HG03045 (cell line): ENCODE measurements around the gene ZNF335.

Source experiments
- ATAC-seq: cut with Tn5 transposase; IDR thresholded peaks from one replicate; pipeline ENCODE4 v1.9.1; 2021; ENCODE audit warnings: mild to moderate bottlenecking, moderate library complexity; ENCODE audit not compliant: unreplicated experiment

Gene ZNF335

DNA sequence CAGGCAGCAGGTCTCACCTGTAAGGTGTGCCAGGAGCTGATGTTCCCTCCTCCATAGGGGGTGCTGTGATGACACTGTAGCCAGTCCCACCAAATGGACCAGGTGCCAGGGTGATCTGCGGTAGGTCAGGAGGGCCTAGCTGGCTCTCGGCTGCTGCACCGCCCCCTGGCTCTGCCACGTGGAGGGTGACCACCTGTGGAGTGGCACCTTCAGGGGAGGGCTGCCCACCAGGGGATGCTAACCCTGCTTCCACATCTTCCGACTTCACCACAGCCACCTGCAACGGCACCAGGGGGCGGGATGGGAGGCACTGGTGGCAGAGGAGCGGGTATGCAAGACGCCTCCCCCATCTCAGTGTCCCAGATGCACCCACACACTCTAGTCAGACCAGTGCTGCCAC is 18.3 kb downstream of the ZNF335 start:
- ATAC-seq: no peak

DNA sequence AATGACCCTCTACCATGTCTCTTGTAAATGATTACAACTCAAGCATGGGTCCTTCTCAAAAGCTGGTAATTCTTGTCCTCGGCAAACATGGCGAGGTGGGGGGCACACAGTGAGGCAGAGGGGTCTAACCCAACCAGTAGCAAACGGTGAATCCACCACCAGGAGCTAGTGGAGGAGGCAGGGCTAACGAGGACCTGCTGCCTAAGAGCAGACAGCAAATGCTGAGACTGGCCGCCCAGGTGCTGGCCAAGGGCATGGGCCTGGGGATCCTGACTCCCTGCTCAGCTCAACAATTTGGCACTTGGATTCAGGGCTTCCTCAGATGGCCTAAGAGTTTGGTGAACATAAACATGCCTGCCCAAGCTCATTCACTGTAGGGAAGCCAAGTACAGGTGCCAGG is 19.1 kb downstream of the ZNF335 start:
- ATAC-seq: no peak

DNA sequence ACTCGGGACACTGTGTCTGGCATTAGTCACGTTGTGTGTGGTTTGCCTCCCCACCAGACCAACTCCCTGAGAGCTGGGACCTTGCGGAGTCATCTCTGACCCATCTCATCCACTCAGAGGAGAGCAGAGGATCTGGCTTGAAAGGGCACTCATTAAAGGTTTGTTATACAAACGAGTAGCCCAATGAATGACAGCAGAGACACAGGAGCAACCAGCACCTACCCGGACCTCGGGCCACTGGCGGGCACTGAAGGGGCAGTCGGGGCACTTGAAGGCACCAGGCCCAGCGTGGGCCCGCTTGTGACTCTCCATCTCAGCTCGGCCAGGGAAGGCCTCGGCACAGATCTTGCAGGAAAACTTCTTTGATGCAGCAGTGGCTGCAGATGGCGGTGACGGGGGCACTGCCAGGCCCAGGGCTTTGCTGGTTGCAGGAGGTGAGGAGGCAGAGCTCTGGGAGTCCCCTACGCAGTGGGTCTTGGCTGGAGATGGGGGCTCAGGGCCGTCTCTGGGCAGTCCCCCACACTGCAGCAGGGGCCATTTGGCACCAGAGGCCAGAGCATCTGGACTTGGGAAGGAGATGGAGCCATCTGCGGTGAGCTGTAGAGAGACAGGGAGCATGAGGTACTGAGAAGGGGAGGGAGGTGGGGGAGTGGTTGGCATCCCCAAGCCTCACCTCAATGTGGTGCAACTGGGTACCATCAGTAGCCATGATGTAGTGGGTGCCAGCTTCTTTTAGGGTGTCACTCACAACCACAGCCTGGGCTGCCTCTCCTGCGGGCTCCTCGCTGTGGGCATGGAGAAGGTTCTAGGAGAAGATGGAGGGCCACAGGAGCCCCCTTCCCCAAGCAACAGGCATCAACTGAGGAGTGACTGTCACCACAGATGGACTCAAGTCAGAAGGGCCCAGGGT is 19.8 kb downstream of the ZNF335 start:
- no peak for ATAC-seq

DNA sequence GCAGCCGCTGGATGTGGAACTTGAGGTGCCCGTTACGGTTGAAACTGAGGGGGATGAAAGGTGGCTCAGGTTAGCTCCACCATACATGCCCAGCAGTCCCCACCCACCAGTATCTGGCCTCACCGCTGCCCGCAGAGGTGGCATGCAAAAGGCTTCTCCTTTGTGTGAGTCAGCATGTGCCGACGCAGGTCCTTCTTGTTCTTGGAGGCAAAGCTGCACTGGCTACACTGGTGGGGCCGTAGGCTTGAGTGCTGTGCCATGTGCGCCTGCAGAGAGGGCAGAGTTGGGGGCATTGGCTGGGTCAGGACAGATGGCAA is 21.7 kb downstream of the ZNF335 start:
- no peak for ATAC-seq

DNA sequence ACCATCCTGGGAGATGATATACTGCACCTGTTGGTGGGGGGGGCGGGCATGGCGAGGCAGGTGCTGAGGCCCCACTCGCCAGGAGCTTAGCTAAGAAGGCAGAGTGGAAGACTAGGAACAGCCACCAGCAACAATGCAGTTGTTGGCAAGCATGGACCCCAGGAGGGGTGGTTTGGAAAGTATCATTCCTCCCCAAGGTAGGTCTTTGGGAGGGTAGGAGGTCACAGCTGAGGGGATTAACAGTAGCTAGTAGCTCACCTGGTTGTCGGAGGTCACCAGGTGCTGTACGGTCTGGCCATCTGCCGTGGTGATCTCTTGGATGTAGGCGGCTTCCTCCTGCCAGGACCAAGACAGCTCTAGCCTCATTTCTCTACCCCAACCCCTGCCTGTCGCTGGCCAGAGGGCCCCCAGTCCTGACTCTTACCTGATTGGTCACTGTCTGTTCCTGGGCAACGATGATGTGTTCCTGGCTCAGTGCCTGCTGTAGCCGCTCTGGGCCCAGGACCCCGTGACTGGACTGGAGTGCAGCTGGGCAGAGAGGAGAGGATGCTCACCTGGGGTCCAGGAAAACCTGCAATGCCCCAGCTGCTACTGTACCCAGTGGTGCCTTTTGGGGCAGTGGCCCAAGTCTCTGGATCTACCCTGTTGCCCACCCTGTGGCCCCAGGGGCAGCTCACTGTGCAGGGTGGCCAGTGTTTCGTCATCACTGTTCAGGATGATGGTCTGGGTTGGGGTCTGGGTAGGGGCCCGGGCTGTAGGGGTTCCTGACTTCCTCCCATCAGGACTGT is 22.3 kb downstream of the ZNF335 start:
- ATAC-seq: no peak

DNA sequence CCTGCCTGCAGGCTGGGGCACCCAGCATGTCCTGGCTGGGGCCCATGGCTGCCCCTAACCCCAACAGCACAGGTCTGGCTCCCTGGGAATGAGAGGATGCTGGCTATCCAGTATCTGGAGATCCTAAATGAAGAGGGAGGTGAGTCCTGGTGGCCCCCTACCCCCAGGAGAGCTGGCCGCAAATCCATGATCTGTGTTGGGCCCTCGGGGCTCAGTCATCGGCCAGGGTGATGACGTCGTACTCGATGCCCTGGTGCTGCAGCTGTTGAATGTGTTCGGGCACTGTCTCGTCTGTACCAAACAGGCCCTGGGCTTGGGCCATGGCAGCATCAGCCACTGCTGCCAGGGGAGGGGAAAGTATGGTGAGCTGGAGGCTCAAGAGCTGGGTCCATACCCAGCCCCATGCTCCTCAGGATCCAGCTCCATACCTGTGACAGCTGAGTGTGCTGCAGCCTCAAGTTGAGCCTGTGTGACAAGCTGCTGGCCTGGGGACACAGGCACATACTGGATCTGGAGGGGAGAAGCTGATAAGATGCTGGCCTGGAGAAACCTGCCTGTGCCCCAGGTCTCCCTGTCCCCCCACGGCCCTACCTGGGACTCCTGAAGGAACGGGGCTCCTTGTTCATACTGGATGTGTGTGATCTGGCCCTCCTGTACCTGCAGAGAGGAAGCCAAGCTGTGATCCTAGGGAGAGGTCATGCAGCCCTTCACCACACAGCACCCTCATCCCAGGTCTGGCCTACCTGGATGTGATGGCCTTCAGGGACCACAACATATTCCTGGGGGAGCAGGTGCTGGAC is 23.1 kb downstream of the ZNF335 start:
- ATAC-seq: no peak

DNA sequence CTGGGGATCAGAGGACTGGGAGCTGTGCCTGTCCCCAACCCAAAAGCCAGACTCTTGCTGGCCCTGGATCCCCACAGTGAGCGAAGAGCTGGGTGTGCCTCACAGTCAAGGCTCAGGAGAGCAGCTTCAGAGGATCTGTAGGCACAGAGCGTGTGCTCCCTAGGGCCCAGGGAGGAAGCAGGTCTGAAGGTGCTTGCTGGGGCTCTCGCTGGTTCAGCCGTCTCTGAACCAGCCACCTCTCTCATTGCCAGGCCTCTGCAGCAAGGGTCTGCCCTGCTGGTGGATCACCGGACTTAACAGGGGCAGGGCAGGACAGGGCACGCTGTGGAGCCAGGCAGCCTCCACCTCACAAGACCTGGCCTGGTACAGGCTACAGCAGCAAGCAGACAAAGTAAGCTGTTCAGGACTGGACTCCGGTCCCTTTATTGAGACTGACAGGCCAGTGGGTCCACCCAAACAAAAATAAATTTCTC is 23.7 kb downstream of the ZNF335 start:
- ATAC-seq: no peak

DNA sequence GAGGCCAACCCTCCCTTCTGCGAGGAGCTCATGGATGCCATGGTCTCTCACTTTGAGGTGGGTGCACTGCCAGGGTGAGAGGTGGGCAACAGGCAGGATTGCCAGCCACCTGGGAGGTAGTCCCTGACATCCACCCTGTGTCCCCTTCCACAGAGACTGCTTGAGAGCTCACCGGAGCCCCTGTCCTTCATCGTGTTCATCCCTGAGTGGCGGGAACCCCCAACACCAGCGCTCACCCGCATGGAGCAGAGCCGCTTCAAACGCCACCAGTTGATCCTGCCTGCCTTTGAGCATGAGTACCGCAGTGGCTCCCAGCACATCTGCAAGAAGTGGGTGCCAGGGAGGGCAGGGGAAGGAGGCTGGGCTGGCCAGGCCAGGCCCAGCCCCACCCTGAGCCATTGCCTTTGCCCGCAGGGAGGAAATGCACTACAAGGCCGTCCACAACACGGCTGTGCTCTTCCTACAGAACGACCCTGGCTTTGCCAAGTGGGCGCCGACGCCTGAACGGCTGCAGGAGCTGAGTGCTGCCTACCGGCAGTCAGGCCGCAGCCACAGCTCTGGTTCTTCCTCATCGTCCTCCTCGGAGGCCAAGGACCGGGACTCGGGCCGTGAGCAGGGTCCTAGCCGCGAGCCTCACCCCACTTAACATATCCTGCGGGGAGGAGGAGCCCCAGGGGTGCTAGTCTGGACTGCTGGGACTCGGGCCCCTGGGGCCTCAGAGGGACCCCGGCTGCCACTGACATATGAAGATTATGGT is 24.7 kb downstream of the ZNF335 start:
- no peak for ATAC-seq

DNA sequence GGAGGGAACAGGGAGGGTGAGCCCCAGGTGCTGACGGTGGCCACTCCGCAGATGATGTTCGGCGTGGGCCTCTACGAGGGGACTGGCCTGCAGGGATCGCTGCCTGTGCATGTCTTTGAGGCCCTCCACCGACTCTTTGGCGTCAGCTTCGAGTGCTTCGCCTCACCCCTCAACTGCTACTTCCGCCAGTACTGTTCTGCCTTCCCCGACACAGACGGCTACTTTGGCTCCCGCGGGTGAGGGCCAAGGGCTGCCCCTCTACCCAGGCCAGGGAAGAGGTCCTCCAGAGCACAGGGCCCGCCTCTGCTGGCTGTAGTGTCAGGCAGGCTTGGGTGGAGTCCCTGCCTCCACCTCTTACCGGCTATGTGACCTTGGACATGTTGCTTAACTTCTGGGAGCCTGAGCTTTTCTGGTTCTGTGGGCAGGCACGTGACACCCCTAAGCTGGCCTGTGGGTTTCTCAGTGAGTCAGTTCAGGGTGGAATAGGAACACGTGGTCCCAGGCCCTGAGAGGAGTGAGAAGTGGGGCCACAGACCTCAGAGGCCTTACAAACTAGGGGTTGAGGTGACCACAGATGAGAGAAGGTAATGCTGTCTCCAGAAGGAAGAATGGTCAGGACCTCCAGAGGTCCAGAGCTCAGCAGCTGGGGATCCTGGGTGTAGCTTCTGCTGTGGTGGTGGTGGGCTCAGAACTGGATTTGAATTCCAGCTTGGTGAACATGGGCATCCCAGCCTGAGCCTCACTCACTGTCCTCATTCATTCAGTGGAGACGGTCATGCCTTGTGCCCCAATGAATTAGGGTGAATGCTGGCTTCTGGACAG is 25.6 kb downstream of the ZNF335 start:
- ATAC-seq: no peak

DNA sequence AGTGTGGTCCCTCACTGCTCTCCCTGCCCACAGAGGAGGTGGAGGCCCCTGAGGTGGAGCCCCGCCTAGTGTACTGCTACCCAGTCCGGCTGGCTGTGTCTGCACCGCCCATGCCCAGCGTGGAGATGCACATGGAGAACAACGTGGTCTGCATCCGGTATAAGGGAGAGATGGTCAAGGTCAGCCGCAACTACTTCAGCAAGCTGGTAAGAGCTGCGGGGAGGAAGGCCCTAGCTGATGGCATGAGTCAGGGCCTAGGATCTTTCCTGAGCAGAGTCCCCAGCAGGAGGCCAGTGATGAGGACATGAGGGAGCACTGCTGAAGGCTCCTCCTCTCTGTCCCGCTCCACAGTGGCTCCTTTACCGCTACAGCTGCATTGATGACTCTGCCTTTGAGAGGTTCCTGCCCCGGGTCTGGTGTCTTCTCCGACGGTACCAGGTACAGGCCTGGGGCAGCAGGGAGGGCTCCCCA is 26.3 kb downstream of the ZNF335 start:
- no peak for ATAC-seq

DNA sequence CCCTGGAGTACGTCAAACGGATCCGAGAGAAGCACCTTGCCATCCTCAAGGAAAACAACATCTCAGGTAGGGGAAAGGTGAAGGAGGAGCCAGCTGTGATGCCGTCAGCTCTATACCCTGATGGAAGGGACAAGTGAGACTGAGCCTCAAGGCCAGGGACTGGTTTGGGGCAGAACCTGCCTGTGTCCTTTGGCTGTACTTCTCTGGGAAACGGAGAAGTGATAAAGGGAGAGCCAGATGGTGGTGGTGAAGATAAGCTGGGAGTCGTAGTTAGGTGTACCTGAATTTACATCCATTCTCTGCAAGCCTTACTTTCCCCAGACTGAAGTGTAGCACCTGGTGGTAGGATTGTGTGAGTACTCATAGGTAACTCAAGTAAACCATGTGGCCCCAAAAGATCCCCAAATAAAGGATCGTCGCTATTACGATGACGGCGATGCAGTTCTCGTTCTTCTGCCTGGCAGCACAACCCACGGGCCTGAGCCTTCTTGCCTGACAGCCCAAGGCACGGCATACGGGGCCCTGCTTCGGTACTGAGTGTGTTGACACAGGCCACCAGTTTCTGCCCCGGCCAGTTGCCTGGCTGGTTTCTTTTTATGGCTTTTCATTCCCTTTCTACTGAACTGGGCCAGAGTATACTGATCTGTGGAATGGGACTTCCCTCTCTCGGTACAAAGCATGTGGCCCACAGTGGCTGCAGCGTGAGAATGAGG is 26.9 kb downstream of the ZNF335 start:
- ATAC-seq: no peak

DNA sequence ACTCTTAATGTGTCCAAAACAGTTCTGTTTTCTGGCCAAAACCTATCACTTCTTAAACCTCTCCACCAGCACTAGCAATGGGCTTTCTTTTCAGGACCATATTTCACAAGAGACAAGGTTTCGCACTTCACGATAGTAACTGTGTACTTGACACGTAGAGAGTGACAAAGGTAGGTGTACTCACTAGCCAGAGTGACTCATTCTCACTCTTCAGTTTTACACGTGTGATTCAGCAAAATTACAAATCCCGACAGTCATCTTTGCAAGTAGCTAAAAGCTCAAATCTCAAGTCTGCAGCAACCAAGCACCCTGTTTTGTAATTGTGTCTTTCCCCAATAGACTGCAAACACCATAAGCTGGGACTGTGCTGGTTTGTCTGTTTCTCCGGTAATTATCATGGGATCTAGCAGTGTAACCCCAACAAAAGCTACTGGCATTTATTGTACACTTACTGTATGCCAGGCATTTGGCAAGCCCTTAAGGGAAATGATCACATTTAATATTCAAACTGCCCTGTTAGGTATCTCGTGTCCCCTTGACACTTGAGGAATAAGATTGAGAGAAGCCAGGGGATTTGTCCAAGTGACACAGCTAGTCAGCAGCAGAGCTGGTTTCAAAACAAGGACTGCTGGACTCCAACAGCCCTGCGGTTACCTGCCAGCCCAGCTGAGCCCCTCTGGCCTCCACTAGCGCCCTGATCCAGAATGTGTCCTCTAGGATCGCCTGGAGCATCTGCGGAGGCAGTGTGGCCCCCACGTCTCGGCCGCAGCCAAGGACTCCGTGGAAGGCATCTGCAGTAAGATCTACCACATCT is 27.6 kb downstream of the ZNF335 start:
- ATAC-seq: no peak

DNA sequence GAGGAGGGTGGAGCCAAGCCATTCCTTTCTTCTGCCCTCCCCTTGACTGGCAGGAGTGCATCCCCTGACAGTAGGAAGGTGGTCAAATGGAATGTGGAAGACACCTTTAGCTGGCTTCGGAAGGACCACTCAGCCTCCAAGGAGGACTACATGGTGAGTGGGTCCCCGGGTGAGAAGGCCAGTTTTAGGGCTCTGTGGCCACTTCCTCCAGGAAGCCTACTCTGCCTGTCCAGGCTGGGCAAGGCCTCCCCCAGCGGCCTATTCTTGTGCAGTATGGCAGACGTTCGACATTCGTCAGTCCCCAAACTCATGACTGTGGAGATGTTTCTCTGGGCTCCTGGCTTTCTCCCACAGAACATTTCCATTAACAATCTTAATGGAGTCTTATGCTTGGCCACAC is 28.4 kb downstream of the ZNF335 start:
- ATAC-seq: no peak

DNA sequence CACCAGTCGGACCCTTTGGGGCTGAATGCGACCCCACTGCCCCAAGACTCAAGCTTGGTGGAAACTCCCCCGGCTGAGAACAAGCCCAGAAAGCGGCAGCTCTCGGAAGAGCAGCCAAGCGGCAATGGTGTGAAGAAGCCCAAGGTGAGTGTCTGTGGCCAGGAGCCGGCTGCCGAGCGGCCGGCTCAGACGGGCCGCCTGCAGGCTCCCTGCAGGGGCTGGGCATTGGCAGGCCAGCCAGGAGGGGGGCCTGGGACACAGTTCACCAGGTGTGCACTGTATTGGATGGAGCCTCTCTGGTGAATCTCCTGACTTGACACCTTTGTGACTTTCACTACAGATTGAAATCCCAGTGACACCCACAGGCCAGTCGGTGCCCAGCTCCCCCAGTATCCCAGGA is 31.5 kb downstream of the ZNF335 start:
- no peak for ATAC-seq

DNA sequence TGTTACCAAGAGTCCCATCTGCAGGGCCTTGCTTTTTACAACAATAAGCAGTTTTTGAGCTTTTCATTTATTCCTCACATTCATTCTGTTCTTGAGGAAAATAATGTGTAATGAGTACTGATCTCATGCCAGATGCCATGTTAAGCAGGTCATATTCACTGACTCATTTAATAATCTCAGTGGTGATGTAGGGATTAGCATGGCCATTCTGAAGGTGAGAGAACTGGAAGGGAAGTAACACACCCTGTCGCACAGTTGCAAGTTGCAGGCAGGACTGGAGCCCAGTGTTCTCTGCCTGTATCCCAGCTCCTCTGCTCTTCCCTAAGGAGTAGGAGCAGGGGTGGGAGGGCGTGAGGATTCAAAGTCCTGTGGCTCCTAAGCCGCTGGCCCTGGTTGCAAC is 31.9 kb downstream of the ZNF335 start:
- ATAC-seq: no peak

DNA sequence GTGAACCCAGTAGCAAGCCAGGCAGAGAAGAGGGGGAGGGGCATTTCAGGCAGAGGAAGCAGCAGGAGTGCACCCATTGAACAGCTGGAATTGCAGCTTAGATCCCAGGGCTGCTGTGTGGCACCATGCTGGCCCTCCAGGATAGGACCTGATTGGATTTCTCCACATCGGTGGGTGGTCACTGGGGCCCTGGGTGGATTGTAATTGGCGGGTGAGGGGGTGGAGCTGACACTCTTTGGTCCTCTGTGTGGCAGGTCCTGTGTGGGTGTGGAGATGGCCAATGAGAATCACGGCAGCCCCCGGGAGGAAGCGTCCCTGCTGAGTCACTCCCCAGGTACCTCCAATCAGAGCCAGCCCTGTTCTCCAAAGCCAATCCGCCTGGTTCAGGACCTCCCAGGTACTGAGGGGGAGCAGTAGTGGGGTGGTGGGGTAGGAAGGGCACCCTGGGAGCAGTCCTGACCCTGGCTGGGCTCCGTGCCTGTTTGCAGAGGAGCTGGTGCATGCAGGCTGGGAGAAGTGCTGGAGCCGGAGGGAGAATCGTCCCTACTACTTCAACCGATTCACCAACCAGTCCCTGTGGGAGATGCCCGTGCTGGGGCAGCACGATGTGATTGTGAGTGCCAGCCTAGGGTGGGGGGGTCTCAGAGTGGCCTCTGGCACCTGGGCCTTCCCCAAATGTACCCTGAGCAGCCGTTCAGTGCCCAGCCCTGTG is 33.1 kb downstream of the ZNF335 start:
- no peak for ATAC-seq

DNA sequence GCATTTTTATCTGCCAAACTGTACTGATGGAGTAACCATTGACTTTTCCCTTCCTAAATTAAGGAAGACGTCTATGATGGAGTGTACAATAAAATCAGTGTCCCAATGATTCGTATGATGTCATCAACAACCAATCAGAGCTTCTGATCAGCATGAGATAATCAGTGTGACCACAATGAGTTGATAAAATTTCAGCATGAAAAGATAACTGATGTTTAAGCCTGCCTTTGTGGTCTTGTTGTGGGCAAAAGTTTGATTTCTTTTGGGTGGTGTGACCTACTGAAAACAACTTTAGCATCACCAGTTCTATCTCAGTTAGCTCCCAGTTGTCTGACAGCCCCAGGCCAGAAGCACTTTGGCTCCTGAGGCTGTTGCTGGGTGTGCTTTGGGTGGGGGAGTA is 34.2 kb downstream of the ZNF335 start:
- ATAC-seq: no peak
